HepG2 (cell line): ENCODE measurements around the gene GAS2L2. TPM values are rescaled to one million over a fixed set of nuclear protein-coding genes. Genes with fewer than 3 reads are reported as not detected.

Experiments
- ATAC-seq: fragments of 200-7000 bp; cut with Tn5 transposase; 3 replicates; pipeline ENCODE4 v1.9.1; 2020; ENCODE audit warnings: mild to moderate bottlenecking, moderate library complexity
- BruUV-seq: library from RNA; stranded (reverse); fragments of 400-500 nt; replicated peaks from 2 replicates; lab custom pipeline; 2021; lab: Mats Ljungman, UMichigan
- CTCF ChIA-PET: fragments of 300-600 bp; formaldehyde crosslinking; extraction: SDS; loops from one replicate; lab custom pipeline; 2021; ENCODE audit warnings: low total read pairs, inconsistent platforms, low intra/inter-chr PET ratio; lab: Yijun Ruan, JAX
- POLR2A ChIA-PET: fragments of 350-600 bp; sonication (Branson Sonifier 250); formaldehyde crosslinking; loops from one replicate; lab custom pipeline; 2020; ENCODE audit warnings: antibody characterized with exemption, inconsistent platforms; lab: Yijun Ruan, JAX
- DNase-seq: peaks from one replicate; pipeline ENCODE4 v3.0.0-alpha.2; 2015; ENCODE audit warnings: low spot score
- FAIRE-seq: peaks from 3 replicates; lab custom pipeline; 2011; peaks lifted over from hg19 to GRCh38; lab: Jason Lieb, UNC
- H2AFZ ChIP-seq: one replicate; pipeline ENCODE4 v1.6.1; 2011; ENCODE audit warnings: low read length, inconsistent platforms
- H3K27ac ChIP-seq: fragments of 300-600 bp; 3 replicates; pipeline ENCODE4 v1.8.0; 2011; ENCODE audit warnings: mixed run types, mild to moderate bottlenecking, mixed read lengths, low read length, inconsistent platforms; ENCODE audit not compliant: insufficient read depth; ENCODE audit errors: extremely low read length
- H3K27me3 ChIP-seq, 2 experiments: fragments of 200-600 bp in 1 of 2; 2 replicates in 1 of 2; 3 replicates in 1 of 2; pipeline versions ENCODE4 v1.6.0 to v1.8.0; 2011; ENCODE audit warnings: low read length in 2 of 2, mild to moderate bottlenecking in 2 of 2, moderate library complexity in 2 of 2, inconsistent platforms in 1 of 2; ENCODE audit not compliant: insufficient read depth in 2 of 2, control insufficient read depth in 1 of 2
- H3K36me3 ChIP-seq, 2 experiments: fragments of 200-600 bp in 1 of 2; replicated peaks in 1 of 2; 2 replicates in 1 of 2; 3 replicates in 1 of 2; pipeline versions ENCODE4 v1.5.1 to v1.8.0; 2011; ENCODE audit warnings: low read length in 2 of 2, inconsistent platforms in 1 of 2; ENCODE audit not compliant: insufficient read depth in 2 of 2, control insufficient read depth in 1 of 2
- H3K4me1 ChIP-seq: 2 replicates; pipeline ENCODE4 v1.5.1; 2012; ENCODE audit warnings: low read length, inconsistent platforms; ENCODE audit not compliant: insufficient read depth
- H3K4me2 ChIP-seq: 2 replicates; pipeline ENCODE4 v1.6.0; 2011; ENCODE audit warnings: low read depth, low read length, inconsistent platforms
- H3K4me3 ChIP-seq, 3 experiments: fragments of 200-600 bp in 1 of 3; sonication (generic), shearing (Covaris generic) in 1 of 3; replicated peaks in 1 of 3; 2 replicates each; pipeline ENCODE4 v1.5.1; 2011 to 2016; ENCODE audit warnings: low read length in 3 of 3, inconsistent platforms in 2 of 3, low read depth in 2 of 3, mild to moderate bottlenecking in 2 of 3, control low read depth in 1 of 3, mixed read lengths in 1 of 3; ENCODE audit not compliant: insufficient read depth in 1 of 3
- H3K79me2 ChIP-seq: one replicate; pipeline ENCODE4 v1.6.1; 2011; ENCODE audit warnings: low read length, inconsistent platforms; ENCODE audit not compliant: insufficient read depth
- H3K9ac ChIP-seq: 2 replicates; pipeline ENCODE4 v1.6.0; 2011; ENCODE audit warnings: mild to moderate bottlenecking, low read depth, low read length, inconsistent platforms; ENCODE audit not compliant: insufficient read depth
- H3K9me3 ChIP-seq: 2 replicates; pipeline ENCODE4 v1.5.1; 2012; ENCODE audit warnings: mild to moderate bottlenecking, low read length
- H4K20me1 ChIP-seq: 2 replicates; pipeline ENCODE4 v1.6.0; 2011; ENCODE audit warnings: inconsistent platforms, mild to moderate bottlenecking, low read length, moderate library complexity; ENCODE audit not compliant: insufficient read depth
- ATF1 ChIP-seq: IDR thresholded peaks from 2 replicates; pipeline ENCODE4 v1.6.1; 2016; ENCODE audit warnings: mild to moderate bottlenecking, control low read depth
- BRD4 ChIP-seq: sonication (generic); formaldehyde crosslinking; IDR thresholded peaks from 2 replicates; pipeline ENCODE4 v1.4.0; 2020; ENCODE audit warnings: missing genetic modification reagents
- CAMTA2 ChIP-seq: sonication (generic); formaldehyde crosslinking; IDR thresholded peaks from 2 replicates; pipeline ENCODE4 v1.4.0; 2020; ENCODE audit warnings: mild to moderate bottlenecking, missing genetic modification reagents, borderline replicate concordance
- ERF ChIP-seq: IDR thresholded peaks from 2 replicates; pipeline ENCODE4 v1.6.1; 2018; ENCODE audit warnings: missing biosample characterization, missing genetic modification reagents
- PAWR ChIP-seq: sonication (generic); formaldehyde crosslinking; IDR thresholded peaks from 2 replicates; pipeline ENCODE4 v1.4.0; 2020; ENCODE audit warnings: missing genetic modification reagents, mild to moderate bottlenecking, borderline replicate concordance
- RARA ChIP-seq: IDR thresholded peaks from 2 replicates; pipeline ENCODE4 v1.6.1; 2016; ENCODE audit warnings: missing genetic modification reagents, missing compliant biosample characterization
- WIZ ChIP-seq: sonication (generic); formaldehyde crosslinking; IDR thresholded peaks from 2 replicates; pipeline ENCODE4 v1.5.1; 2020; ENCODE audit warnings: mild to moderate bottlenecking, missing genetic modification reagents
- ZNF121 ChIP-seq: sonication (generic); formaldehyde crosslinking; IDR thresholded peaks from 2 replicates; pipeline ENCODE4 v1.5.0; 2020; ENCODE audit warnings: mild to moderate bottlenecking, missing genetic modification reagents
- ZNF44 ChIP-seq: sonication (generic); formaldehyde crosslinking; IDR thresholded peaks from 2 replicates; pipeline ENCODE4 v1.5.1; 2020; ENCODE audit warnings: mild to moderate bottlenecking, missing genetic modification reagents
- ZNF780A ChIP-seq: sonication (generic); formaldehyde crosslinking; IDR thresholded peaks from 2 replicates; pipeline ENCODE4 v1.8.0; 2022; ENCODE audit warnings: mild to moderate bottlenecking, missing genetic modification reagents, moderate library complexity
- ZSCAN30 ChIP-seq: sonication (generic); formaldehyde crosslinking; IDR thresholded peaks from 2 replicates; pipeline ENCODE4 v1.5.0; 2020; ENCODE audit warnings: mild to moderate bottlenecking, missing genetic modification reagents
- WGBS: methylation state at CpG from one replicate; pipeline ENCODE4 v1.1.6; 2017; ENCODE audit warnings: low lambda C conversion rate; 5-methylcytosine and 5-hydroxymethylcytosine counted together
- in situ Hi-C: cut with HindIII; loops from 2 replicates; pipeline ENCODE4 v1.10.0; 2017; ENCODE audit warnings: low pct_unique_long_range_greater_than_20kb; ENCODE audit not compliant: extremely low pct_ligation_motif_present
- intact Hi-C: fragments of 100-400 bp; cut with micrococcal nuclease; formaldehyde crosslinking; loops from one replicate; pipeline ENCODE4 v1.10.0; 2022; ENCODE audit not compliant: unreplicated experiment
- polyA plus RNA-seq, 8 experiments: library from polyadenylated mRNA; depleted of rRNA in 3 of 8; stranded (reverse) in 7 of 8; unstranded in 1 of 8; fragments of >200 nt; fragmentation: Illumina TruSeq in 4 of 8; extraction: Trizol in 4 of 8; gene quantifications; 2 replicates each; pipeline versions ENCODE4 v1.2.1 to v1.2.3, GENCODE V29; 2011 to 2016; ENCODE audit warnings: low read depth in 4 of 8, missing spikeins in 1 of 8, mixed read lengths in 1 of 8; ENCODE audit not compliant: insufficient read depth in 1 of 8
- total RNA-seq, 5 experiments: library from RNA; depleted of rRNA; stranded (reverse); fragments of >200 nt; fragmentation: Illumina TruSeq; extraction: Trizol; gene quantifications; 2 replicates each; pipeline ENCODE4 v1.2.3, GENCODE V29; 2016; ENCODE audit warnings: low read depth in 1 of 5
- TF ChIP-seq, protein P1 (sequence below): sonication (generic); formaldehyde crosslinking; IDR thresholded peaks from 2 replicates; pipeline ENCODE4 v1.4.0; 2020; ENCODE audit warnings: mild to moderate bottlenecking, missing genetic modification reagents
- TF ChIP-seq, protein P2 (sequence below): sonication (generic); formaldehyde crosslinking; IDR thresholded peaks from 2 replicates; pipeline ENCODE4 v1.5.1; 2020; ENCODE audit warnings: missing genetic modification reagents, mild to moderate bottlenecking, borderline replicate concordance
- TF ChIP-seq, protein P3 (sequence below): sonication (generic); formaldehyde crosslinking; IDR thresholded peaks from 2 replicates; pipeline ENCODE4 v1.5.0; 2020; ENCODE audit warnings: mild to moderate bottlenecking, missing genetic modification reagents

GAS2L2 gene
- total and polyA plus RNA-seq, 2 of the 13 experiments (the other 11 are each of a cell fraction or from before 2014, with no cell fraction given), result not detected

DNA sequence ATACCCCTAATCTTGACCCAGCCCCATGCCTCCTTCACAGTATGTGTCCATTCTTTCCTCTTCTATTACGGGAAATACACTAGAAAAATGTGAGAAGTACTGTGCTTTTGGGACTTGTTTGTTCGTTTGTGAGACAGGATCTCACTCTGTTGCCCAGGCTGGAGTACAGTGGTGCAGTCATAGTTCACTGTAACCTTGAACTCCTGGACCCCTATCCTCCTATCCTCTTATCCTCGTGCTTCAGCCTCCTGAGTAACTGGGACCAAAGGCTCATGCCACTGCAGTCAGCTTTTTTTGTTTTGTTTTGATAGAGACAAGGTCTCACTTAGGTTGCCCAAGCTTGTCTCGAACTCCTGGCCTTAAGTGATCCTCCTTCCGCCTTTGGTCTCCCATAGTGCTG lies 51.5 kb downstream of the GAS2L2 start:
- WGBS, result 80% methylated on average over 5 of the region's 5 CpGs
- FAIRE-seq (no peak), ATAC-seq (no peak), DNase-seq (no peak)
- Histone ChIP-seq H3K4me3 (no peak overlapping the region), H3K9me3 (no peaks in the 10 kb centered on the region), H3K79me2 (no peaks in the 10 kb centered on the region), H3K9ac (no peak overlapping the region), H3K4me2 (no peak overlapping the region), H3K27me3 (no peaks in the 10 kb centered on the region), H2AFZ (no peak overlapping the region), H4K20me1 (0 out of 2 replicates have a peak, but pooled peaks cover 4% of the 10 kb centered on the region), H3K27ac (no peak overlapping the region), H3K36me3 (peaks cover 2 to 9% of the 10 kb centered on the region in 2 experiments; a peak in 4 of 5 replicates), H3K4me1 (peaks cover 16% of the 10 kb centered on the region)
- CTCF ChIA-PET, result no interaction called here
- BruUV-seq, result no TSS peak
- POLR2A ChIA-PET, result no interaction called here
- intact Hi-C loops, result no loop called here
- in situ Hi-C loops, result loop anchor here (25.0 kb wide), 1 partner anchor 111 kb away; the partner anchor contains the start of gene TAF15
- TF ChIP-seq ZNF780A (CRISPR knock-in tag), result no peak
- TF ChIP-seq BRD4 (CRISPR knock-in tag), result no peak
- no peak for TF ChIP-seq WIZ (CRISPR knock-in tag)
- TF ChIP-seq ERF (CRISPR knock-in tag), result no peak
- TF ChIP-seq, protein P1, sequence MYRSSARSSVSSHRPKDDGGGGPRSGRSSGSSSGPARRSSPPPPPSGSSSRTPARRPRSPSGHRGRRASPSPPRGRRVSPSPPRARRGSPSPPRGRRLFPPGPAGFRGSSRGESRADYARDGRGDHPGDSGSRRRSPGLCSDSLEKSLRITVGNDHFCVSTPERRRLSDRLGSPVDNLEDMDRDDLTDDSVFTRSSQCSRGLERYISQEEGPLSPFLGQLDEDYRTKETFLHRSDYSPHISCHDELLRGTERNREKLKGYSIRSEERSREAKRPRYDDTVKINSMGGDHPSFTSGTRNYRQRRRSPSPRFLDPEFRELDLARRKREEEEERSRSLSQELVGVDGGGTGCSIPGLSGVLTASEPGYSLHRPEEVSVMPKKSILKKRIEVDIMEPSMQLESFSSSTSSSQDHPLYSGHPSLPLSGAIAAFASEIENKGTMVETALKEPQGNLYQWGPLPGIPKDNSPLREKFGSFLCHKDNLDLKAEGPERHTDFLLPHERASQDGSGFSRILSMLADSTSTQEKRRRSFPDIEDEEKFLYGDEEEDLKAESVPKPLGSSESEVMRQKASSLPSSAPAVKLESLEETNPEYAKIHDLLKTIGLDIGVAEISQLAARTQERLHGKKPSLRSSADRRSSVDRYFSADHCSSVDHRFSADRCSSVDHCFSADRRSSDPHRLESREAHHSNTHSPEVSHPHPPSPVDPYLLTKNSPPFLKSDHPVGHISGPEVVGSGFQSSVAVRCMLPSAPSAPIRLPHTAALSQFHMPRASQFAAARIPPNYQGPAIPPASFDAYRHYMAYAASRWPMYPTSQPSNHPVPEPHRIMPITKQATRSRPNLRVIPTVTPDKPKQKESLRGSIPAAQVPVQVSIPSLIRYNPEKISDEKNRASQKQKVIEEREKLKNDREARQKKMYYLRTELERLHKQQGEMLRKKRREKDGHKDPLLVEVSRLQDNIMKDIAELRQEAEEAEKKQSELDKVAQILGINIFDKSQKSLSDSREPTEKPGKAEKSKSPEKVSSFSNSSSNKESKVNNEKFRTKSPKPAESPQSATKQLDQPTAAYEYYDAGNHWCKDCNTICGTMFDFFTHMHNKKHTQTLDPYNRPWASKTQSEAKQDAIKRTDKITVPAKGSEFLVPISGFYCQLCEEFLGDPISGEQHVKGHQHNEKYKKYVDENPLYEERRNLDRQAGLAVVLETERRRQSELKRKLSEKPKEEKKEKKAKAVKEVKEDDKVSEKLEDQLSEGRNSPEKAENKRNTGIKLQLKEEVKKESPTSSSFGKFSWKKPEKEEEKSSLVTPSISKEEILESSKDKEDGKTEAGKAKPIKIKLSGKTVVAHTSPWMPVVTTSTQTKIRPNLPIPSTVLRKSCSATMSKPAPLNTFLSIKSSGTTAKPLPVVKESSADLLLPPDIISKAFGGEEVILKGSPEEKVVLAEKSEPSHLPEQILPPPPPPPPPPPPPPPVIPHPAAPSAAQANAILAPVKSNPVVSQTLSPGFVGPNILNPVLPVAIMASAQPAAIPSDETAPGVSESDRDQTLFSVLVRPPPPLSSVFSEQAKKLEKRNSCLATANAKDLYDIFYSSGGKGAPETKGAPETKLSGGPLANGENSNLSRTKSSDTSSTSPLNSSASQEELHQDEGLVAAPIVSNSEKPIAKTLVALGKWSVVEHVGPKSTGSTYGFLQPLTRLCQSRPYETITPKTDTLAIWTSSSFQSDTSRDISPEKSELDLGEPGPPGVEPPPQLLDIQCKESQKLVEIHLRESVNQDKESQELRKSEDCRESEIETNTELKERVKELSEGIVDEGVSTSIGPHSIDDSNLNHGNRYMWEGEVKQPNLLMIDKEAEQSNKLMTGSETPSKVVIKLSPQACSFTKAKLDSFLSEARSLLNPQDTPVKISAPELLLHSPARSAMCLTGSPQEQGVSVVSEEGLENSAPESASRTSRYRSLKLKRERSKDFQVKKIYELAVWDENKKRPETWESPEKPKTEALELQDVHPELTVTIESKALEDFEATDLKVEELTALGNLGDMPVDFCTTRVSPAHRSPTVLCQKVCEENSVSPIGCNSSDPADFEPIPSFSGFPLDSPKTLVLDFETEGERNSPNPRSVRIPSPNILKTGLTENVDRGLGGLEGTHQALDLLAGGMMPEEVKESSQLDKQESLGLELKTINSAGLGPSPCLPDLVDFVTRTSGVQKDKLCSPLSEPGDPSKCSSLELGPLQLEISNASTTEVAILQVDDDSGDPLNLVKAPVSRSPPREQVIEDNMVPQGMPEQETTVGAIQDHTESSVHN (CRISPR knock-in tag), result no peak
- peak; percentile 92 for TF ChIP-seq ZNF121
- no peak for TF ChIP-seq ATF1 (CRISPR knock-in tag)
- TF ChIP-seq CAMTA2 (CRISPR knock-in tag), result no peak
- TF ChIP-seq, protein P2, sequence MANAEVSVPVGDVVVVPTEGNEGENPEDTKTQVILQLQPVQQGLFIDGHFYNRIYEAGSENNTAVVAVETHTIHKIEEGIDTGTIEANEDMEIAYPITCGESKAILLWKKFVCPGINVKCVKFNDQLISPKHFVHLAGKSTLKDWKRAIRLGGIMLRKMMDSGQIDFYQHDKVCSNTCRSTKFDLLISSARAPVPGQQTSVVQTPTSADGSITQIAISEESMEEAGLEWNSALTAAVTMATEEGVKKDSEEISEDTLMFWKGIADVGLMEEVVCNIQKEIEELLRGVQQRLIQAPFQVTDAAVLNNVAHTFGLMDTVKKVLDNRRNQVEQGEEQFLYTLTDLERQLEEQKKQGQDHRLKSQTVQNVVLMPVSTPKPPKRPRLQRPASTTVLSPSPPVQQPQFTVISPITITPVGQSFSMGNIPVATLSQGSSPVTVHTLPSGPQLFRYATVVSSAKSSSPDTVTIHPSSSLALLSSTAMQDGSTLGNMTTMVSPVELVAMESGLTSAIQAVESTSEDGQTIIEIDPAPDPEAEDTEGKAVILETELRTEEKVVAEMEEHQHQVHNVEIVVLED (CRISPR knock-in tag), result no peak
- TF ChIP-seq ZSCAN30 (CRISPR knock-in tag), result no peak
- no peak for TF ChIP-seq ZNF44 (CRISPR knock-in tag)
- TF ChIP-seq, protein P3, sequence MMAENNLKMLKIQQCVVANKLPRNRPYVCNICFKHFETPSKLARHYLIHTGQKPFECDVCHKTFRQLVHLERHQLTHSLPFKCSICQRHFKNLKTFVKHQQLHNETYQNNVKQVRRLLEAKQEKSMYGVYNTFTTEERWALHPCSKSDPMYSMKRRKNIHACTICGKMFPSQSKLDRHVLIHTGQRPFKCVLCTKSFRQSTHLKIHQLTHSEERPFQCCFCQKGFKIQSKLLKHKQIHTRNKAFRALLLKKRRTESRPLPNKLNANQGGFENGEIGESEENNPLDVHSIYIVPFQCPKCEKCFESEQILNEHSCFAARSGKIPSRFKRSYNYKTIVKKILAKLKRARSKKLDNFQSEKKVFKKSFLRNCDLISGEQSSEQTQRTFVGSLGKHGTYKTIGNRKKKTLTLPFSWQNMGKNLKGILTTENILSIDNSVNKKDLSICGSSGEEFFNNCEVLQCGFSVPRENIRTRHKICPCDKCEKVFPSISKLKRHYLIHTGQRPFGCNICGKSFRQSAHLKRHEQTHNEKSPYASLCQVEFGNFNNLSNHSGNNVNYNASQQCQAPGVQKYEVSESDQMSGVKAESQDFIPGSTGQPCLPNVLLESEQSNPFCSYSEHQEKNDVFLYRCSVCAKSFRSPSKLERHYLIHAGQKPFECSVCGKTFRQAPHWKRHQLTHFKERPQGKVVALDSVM (CRISPR knock-in tag), result peak; percentile 90
- peak; percentile 10; the same call in 1 of the 2 replicates for TF ChIP-seq RARA (CRISPR knock-in tag)
- no peak for TF ChIP-seq PAWR (CRISPR knock-in tag)
